ENCODE measurements around the gene ASAP2.

GRCh38 chr2:9179572-9180201 is 26.9 kb upstream of the ASAP2 start:
- TF ChIP-seq ZNF253 (CRISPR knock-in tag; conservative IDR thresholded peaks at IDR 0.05) (no peak), NFE2 (IDR thresholded peaks at IDR 0.05; ENCODE audit: low read depth) (no peak), ELF1 (tag; IDR thresholded peaks at IDR 0.05) (no peak), TAF1 (IDR thresholded peaks at IDR 0.05; ENCODE audit: control insufficient read depth, extremely low read depth, insufficient read depth, low read length, severe bottlenecking) (no peak), ARID3A (IDR thresholded peaks at IDR 0.05; ENCODE audit: borderline replicate concordance, low read depth, low read length) (no peak), POLR2A (conservative IDR thresholded peaks at IDR 0.05) (no peak), CBX3 (IDR thresholded peaks at IDR 0.05; ENCODE audit: borderline replicate concordance in 1 of 2, low read length in 2 of 2) (no peak), RAD51 (IDR thresholded peaks at IDR 0.05; ENCODE audit: borderline replicate concordance, low read depth) (no peak)
